ENCODE measurements around the gene VDR. TPM values are rescaled to one million over a fixed set of nuclear protein-coding genes. Genes with fewer than 3 reads are reported as not detected.

The VDR gene
- polyA plus RNA-seq, 1 donor (not counting 4 experiments of a cell fraction or from before 2014, with no cell fraction given), result 43.3 TPM

DNA sequence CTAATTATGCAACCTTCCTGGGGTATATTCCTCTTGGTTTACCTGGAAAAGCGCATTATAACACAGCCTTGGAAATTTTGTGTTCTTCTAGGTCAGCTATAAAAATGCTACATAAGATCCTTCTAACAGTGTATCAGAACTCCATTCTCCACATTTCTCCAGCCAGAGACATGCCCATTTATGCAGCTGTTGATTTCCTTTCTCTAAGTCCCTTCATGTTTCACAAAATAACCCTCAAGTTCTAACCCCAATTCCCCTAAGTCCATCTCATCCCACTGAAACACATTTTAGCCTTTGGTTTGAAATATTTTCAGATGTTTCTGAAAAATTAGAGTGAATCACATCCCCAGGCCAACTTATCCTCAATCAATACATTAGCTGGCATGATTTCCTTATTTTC lies 64.2 kb downstream of the VDR start:
- Histone ChIP-seq H2AFZ (ENCODE audit: control insufficient read depth, low read length) (no peak overlapping the region), H3K4me1 (ENCODE audit: control insufficient read depth, extremely low read depth, insufficient read depth, low read length) (peaks cover 19% of the 10 kb centered on the region), H4K20me1 (ENCODE audit: control insufficient read depth, extremely low read depth, insufficient read depth, low read length) (no peaks in the 10 kb centered on the region), H3K27me3 (ENCODE audit: control insufficient read depth, extremely low read depth, insufficient read depth, low read length) (no peaks in the 10 kb centered on the region), H3K9me3 (ENCODE audit: control insufficient read depth, low read depth, low read length) (no peaks in the 10 kb centered on the region), H3K4me2 (ENCODE audit: control insufficient read depth, extremely low read depth, insufficient read depth, low read depth, low read length) (no peak overlapping the region), H3K36me3 (ENCODE audit: control insufficient read depth in 2 of 2, extremely low read depth in 1 of 2, insufficient read depth in 2 of 2, low read length in 2 of 2) (peaks cover 12 to 22% of the 10 kb centered on the region in 2 experiments), H3K9ac (ENCODE audit: control insufficient read depth, extremely low read depth, insufficient read depth, low read length) (no peak overlapping the region), H3K79me2 (ENCODE audit: control insufficient read depth, insufficient read depth, low read length) (no peaks in the 10 kb centered on the region), H3K9me1 (ENCODE audit: control insufficient read depth, extremely low read depth, insufficient read depth, low read length) (peaks cover 2% of the 10 kb centered on the region), H3K27ac (ENCODE audit: control insufficient read depth, insufficient read depth, low read length) (no peak overlapping the region), H3K4me3 (ENCODE audit: control insufficient read depth in 2 of 3, extremely low read depth in 1 of 3, insufficient read depth in 2 of 3, low read depth in 1 of 3, low read length in 3 of 3) (no peak overlapping the region)
- FAIRE-seq (no peak), DNase-seq (ENCODE audit: low read depth, low spot score) (no peak)
- dilution Hi-C loops (cut with MboI; ENCODE audit: extremely low pct_ligation_motif_present, low sequenced_read_pairs), result no loop called here
- TF ChIP-seq, protein P1, sequence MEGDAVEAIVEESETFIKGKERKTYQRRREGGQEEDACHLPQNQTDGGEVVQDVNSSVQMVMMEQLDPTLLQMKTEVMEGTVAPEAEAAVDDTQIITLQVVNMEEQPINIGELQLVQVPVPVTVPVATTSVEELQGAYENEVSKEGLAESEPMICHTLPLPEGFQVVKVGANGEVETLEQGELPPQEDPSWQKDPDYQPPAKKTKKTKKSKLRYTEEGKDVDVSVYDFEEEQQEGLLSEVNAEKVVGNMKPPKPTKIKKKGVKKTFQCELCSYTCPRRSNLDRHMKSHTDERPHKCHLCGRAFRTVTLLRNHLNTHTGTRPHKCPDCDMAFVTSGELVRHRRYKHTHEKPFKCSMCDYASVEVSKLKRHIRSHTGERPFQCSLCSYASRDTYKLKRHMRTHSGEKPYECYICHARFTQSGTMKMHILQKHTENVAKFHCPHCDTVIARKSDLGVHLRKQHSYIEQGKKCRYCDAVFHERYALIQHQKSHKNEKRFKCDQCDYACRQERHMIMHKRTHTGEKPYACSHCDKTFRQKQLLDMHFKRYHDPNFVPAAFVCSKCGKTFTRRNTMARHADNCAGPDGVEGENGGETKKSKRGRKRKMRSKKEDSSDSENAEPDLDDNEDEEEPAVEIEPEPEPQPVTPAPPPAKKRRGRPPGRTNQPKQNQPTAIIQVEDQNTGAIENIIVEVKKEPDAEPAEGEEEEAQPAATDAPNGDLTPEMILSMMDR (optimal IDR thresholded peaks at IDR 0.05 in 1 of 3, IDR thresholded peaks at IDR 0.05 in 1 of 3, conservative IDR thresholded peaks at IDR 0.05 in 1 of 3; ENCODE audit: extremely low read depth in 1 of 3, insufficient read depth in 2 of 3, low read length in 3 of 3), result no peak
- TF ChIP-seq EZH2 (IDR thresholded peaks at IDR 0.05; ENCODE audit: low read length), result no peak

- Histone ChIP-seq H3K9me3 (ENCODE audit: control insufficient read depth, low read depth, low read length) (no peaks in the 10 kb centered on the region), H3K36me3 (ENCODE audit: control insufficient read depth in 2 of 2, extremely low read depth in 1 of 2, insufficient read depth in 2 of 2, low read length in 2 of 2) (peaks cover 8 to 10% of the 10 kb centered on the region in 2 experiments), H4K20me1 (ENCODE audit: control insufficient read depth, extremely low read depth, insufficient read depth, low read length) (no peaks in the 10 kb centered on the region), H3K4me3 (ENCODE audit: control insufficient read depth in 2 of 3, extremely low read depth in 1 of 3, insufficient read depth in 2 of 3, low read depth in 1 of 3, low read length in 3 of 3) (no peak overlapping the region), H3K4me1 (ENCODE audit: control insufficient read depth, extremely low read depth, insufficient read depth, low read length) (peaks cover 23% of the 10 kb centered on the region), H3K79me2 (ENCODE audit: control insufficient read depth, insufficient read depth, low read length) (no peaks in the 10 kb centered on the region), H3K4me2 (ENCODE audit: control insufficient read depth, extremely low read depth, insufficient read depth, low read depth, low read length) (no peak overlapping the region), H3K9ac (ENCODE audit: control insufficient read depth, extremely low read depth, insufficient read depth, low read length) (no peak overlapping the region), H3K9me1 (ENCODE audit: control insufficient read depth, extremely low read depth, insufficient read depth, low read length) (no peaks in the 10 kb centered on the region), H2AFZ (ENCODE audit: control insufficient read depth, low read length) (no peak overlapping the region), H3K27me3 (ENCODE audit: control insufficient read depth, extremely low read depth, insufficient read depth, low read length) (no peaks in the 10 kb centered on the region), H3K27ac (ENCODE audit: control insufficient read depth, insufficient read depth, low read length) (no peak overlapping the region)
- TF ChIP-seq EZH2 (IDR thresholded peaks at IDR 0.05; ENCODE audit: low read length), result no peak
- TF ChIP-seq, protein P1 (optimal IDR thresholded peaks at IDR 0.05 in 1 of 3, IDR thresholded peaks at IDR 0.05 in 1 of 3, conservative IDR thresholded peaks at IDR 0.05 in 1 of 3; ENCODE audit: extremely low read depth in 1 of 3, insufficient read depth in 2 of 3, low read length in 3 of 3), result no peak
- dilution Hi-C loops (cut with MboI; ENCODE audit: extremely low pct_ligation_motif_present, low sequenced_read_pairs), result no loop called here
- DNase-seq (ENCODE audit: low read depth, low spot score) (no peak), FAIRE-seq (no peak)
These were observed 65.4 kb downstream of the VDR start for GRCh38 chr12:47839214-47839876.
